OCI-LY1 (cell line): ENCODE results near the gene ENTPD7.

Experiments
- EZH2 ChIP-seq: fragments of 200-600 bp; sonication (generic), shearing (Covaris generic); IDR thresholded peaks from 2 replicates; pipeline ENCODE4 v1.8.0; 2017; ENCODE audit warnings: borderline replicate concordance, mixed run types, mild to moderate bottlenecking, antibody characterized with exemption, low read length, moderate library complexity, mixed read lengths
- TF ChIP-seq, protein P1 (sequence below): fragments of 200-600 bp; sonication (generic), shearing (Covaris generic); IDR thresholded peaks from 2 replicates; pipeline ENCODE4 v1.5.1; 2017; ENCODE audit warnings: mild to moderate bottlenecking, antibody characterized with exemption, low read length, moderate library complexity, mixed read lengths

DNA sequence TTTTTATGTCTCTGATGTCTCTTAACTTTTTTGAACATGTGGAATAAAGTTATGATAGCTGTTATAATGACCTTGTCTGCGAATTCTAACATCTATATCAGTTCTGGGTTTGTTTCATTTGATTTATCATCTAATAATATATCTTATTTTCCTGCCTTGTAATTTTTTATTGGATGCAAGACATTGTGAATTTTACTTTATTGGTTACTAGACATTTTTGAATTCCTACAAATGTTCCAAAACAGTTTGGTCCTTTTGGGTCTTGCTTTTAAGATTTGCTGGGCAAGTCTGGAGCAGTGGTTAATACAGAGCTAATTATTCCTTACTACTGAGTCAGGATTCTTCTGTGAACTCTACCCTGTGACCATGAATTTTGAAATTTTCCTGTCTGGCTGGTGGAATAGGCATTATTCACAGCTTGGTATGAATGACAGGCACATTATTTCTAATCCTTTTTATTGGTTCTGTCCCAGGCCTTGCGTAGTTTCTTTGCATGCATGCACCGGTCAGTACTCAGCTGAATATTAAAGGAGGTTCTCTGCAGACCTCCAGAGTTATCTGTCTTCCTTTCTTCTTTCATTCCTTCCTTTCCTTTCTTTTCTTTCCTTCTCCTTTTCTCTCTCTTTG is 81.7 kb downstream of the ENTPD7 start:
- TF ChIP-seq, protein P1, sequence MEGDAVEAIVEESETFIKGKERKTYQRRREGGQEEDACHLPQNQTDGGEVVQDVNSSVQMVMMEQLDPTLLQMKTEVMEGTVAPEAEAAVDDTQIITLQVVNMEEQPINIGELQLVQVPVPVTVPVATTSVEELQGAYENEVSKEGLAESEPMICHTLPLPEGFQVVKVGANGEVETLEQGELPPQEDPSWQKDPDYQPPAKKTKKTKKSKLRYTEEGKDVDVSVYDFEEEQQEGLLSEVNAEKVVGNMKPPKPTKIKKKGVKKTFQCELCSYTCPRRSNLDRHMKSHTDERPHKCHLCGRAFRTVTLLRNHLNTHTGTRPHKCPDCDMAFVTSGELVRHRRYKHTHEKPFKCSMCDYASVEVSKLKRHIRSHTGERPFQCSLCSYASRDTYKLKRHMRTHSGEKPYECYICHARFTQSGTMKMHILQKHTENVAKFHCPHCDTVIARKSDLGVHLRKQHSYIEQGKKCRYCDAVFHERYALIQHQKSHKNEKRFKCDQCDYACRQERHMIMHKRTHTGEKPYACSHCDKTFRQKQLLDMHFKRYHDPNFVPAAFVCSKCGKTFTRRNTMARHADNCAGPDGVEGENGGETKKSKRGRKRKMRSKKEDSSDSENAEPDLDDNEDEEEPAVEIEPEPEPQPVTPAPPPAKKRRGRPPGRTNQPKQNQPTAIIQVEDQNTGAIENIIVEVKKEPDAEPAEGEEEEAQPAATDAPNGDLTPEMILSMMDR, result no peak
- no peak for TF ChIP-seq EZH2
